ENCODE results near the gene GCNT4.

Gene GCNT4

GRCh38 chr5:75050415-75050814 is 1.9 kb downstream of the GCNT4 start:
- no peak for TF ChIP-seq SIN3A (IDR thresholded peaks at IDR 0.05; ENCODE audit: borderline replicate concordance, insufficient read depth, low read length)

DNA sequence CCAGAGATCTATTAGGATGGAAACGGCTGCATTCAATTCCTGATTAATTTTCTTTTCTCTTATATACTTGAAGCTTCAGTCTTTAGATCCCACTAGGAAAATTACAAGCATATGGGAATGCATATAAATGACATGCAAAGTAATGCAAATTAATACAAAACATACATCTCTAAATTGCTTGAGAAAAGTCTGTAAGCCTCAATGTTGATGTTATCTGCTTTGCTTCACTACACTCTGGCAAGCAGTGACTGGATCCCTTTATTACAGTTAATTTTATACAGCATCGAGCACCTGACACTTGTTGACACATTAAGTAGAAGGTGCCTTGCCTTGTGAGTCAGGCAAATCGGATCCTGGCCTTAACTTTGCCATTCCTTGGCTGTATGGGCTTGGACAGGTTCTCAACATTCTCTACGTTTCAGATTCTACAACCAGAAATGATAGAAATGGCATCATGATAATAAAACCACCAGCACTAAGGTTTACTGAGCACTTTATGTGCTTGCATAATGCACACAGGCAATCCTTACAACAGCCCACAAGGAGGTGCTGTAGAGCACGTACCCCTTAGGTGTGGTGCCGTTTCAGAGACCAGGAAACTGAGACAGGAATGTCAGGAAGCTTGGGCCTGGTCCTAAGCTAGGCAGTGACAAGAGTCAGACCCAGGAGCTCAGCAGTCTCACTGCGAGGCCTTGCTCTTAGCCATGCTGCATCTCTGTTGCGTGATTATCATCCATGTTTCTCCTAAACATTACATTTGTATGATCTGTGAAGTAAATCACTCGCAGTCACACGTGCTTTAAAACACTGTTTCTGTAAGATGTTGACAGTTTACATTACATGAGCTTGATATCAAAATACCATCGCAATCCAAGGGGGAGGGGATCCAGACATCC is 2.7 kb downstream of the GCNT4 start:
- TF ChIP-seq POLR2AphosphoS5 (IDR thresholded peaks at IDR 0.05; ENCODE audit: low read depth, low read length): no peak

DNA sequence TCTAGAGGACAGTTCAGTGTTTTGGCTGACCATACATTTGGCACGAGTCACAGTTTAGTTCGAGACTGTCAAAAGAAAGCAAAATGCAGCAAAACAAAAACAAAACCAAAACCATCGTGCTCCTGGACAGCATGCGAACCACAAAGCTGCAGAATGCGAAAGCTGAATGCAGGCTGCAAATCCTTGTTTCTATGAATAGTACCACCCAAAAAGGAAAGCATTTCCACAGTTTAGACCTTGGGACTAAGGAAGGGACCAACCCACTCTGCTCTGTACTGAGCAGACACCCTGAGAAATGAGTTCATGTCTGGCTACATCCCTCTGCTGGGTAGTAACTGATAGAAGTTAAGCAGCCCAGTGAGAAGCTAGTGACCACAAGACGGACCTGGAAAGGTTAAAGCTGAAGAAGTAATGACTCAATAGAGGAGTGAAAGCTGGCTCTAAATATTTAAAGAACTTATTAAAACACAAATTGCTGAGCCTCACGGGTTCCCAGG is 3.9 kb downstream of the GCNT4 start:
- no peak for TF ChIP-seq REST (IDR thresholded peaks at IDR 0.05; ENCODE audit: insufficient read depth in 1 of 2, low read depth in 2 of 2, low read length in 2 of 2)

- no peak for TF ChIP-seq SIN3A (IDR thresholded peaks at IDR 0.05; ENCODE audit: borderline replicate concordance, insufficient read depth, low read length)
- no peak for TF ChIP-seq POLR2AphosphoS5 (IDR thresholded peaks at IDR 0.05; ENCODE audit: low read depth, low read length)
- TF ChIP-seq FOXP2 (optimal IDR thresholded peaks at IDR 0.05; ENCODE audit: borderline replicate concordance, extremely low read depth, extremely low read length, insufficient read depth): no peak
- no peak for TF ChIP-seq REST (IDR thresholded peaks at IDR 0.05; ENCODE audit: insufficient read depth in 1 of 2, low read depth in 2 of 2, low read length in 2 of 2)
- no peak for TF ChIP-seq TAF1 (IDR thresholded peaks at IDR 0.05; ENCODE audit: borderline replicate concordance, insufficient read depth, low read length)
Observed at GRCh38 chr5:75047356-75047755, 5.0 kb downstream of the GCNT4 start.

DNA sequence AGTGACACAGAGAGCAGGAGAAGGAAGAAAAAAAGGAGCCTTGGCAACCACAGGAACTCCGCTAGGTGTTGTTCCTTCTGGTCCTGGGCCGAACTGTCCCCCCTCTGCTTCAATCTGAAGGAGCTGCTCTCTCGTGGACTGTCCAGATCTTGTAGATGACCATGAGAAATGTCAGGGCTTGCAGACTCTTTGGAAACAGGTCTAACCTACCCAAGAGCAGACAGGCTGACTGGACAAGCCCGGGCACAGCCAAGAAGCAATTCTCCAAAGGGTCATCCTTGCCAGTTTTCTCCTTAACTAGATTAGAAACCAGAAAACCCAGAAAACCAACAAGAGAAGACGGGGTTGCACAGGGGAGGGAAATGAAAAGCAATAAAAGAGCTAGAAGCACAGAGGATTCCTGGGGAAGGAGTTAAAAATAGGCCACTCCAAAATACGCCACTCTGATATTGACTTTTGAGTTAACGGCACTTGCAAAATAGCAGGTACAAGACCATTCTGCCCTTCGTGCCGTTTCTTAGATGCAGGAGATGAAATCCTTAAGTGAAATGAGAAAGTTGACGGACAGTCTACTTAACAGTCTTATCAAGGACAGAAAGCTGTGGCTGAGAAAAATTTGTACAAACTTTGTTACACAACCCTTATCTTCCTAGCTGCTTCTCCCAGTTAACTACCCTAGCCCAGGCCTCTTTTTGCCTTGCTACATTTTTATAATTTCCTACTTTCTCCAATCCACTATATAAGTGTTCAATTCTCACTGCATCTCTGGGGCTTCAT is 5.8 kb downstream of the GCNT4 start:
- no peak for TF ChIP-seq FOXP2 (optimal IDR thresholded peaks at IDR 0.05; ENCODE audit: borderline replicate concordance, extremely low read depth, extremely low read length, insufficient read depth)
- TF ChIP-seq SIN3A (IDR thresholded peaks at IDR 0.05; ENCODE audit: borderline replicate concordance, insufficient read depth, low read length): no peak
- TF ChIP-seq TAF1 (IDR thresholded peaks at IDR 0.05; ENCODE audit: borderline replicate concordance, insufficient read depth, low read length): no peak
- no peak for TF ChIP-seq REST (IDR thresholded peaks at IDR 0.05; ENCODE audit: insufficient read depth in 1 of 2, low read depth in 2 of 2, low read length in 2 of 2)
- TF ChIP-seq POLR2AphosphoS5 (IDR thresholded peaks at IDR 0.05; ENCODE audit: low read depth, low read length): no peak

GRCh38 chr5:75045071-75045470 is 7.3 kb downstream of the GCNT4 start:
- no peak for TF ChIP-seq POLR2AphosphoS5 (IDR thresholded peaks at IDR 0.05; ENCODE audit: low read depth, low read length)

All from PFSK-1 (cell line).